SK-N-SH treated with all-trans-retinoic acid at 6 μM for 48 hours (cell line): ENCODE measurements around the gene EPHB2.

Experiments used
- ATAC-seq: fragments of 200-7000 bp; cut with Tn5 transposase; 3 replicates; pipeline ENCODE4 v1.9.1; 2020; ENCODE audit warnings: mild to moderate bottlenecking, moderate library complexity
- ARNTL ChIP-seq: fragments of 450-650 bp; formaldehyde crosslinking; IDR thresholded peaks from 2 replicates; pipeline ENCODE4 v1.5.0; 2020; ENCODE audit warnings: low read depth, mild to moderate bottlenecking, moderate library complexity, borderline replicate concordance
- BACH2 ChIP-seq: fragments of 250-450 bp; sonication (Bioruptor Pico); IDR thresholded peaks from 2 replicates; pipeline ENCODE4 v1.9.0; 2021; ENCODE audit warnings: mild to moderate bottlenecking, borderline replicate concordance
- CSDC2 ChIP-seq: fragments of 250-450 bp; sonication (Bioruptor Pico); IDR thresholded peaks from 2 replicates; pipeline ENCODE4 v1.5.0; 2020; ENCODE audit warnings: mild to moderate bottlenecking, moderate library complexity
- ESRRG ChIP-seq: fragments of 250-450 bp; sonication (Bioruptor Pico); IDR thresholded peaks from 2 replicates; pipeline ENCODE4 v1.6.1; 2021; ENCODE audit warnings: mild to moderate bottlenecking
- ISL1 ChIP-seq: fragments of 250-450 bp; sonication (Bioruptor Pico); IDR thresholded peaks from 2 replicates; pipeline ENCODE4 v2.1.2; 2022; ENCODE audit warnings: mild to moderate bottlenecking, moderate library complexity
- PPARA ChIP-seq: fragments of 250-450 bp; sonication (Bioruptor Pico); IDR thresholded peaks from 2 replicates; pipeline ENCODE4 v1.5.0; 2020; ENCODE audit warnings: mild to moderate bottlenecking, borderline replicate concordance
- RARB ChIP-seq: fragments of 250-450 bp; sonication (Bioruptor Pico); IDR thresholded peaks from 2 replicates; pipeline ENCODE4 v1.8.0; 2021; ENCODE audit warnings: mild to moderate bottlenecking, moderate library complexity
- SNAI2 ChIP-seq: fragments of 250-450 bp; sonication (Bioruptor Pico); IDR thresholded peaks from 2 replicates; pipeline ENCODE4 v1.5.0; 2020; ENCODE audit warnings: mild to moderate bottlenecking, moderate library complexity
- TCF4 ChIP-seq: fragments of 250-450 bp; sonication (Bioruptor Pico); IDR thresholded peaks from 2 replicates; pipeline ENCODE4 v1.8.0; 2021; ENCODE audit warnings: mild to moderate bottlenecking, moderate library complexity, borderline replicate concordance
- TOX ChIP-seq: fragments of 250-450 bp; sonication (Bioruptor Pico); IDR thresholded peaks from 2 replicates; pipeline ENCODE4 v1.8.0; 2021; ENCODE audit warnings: mild to moderate bottlenecking, moderate library complexity, borderline replicate concordance
- ZC3H10 ChIP-seq: fragments of 250-450 bp; sonication (Bioruptor Pico); IDR thresholded peaks from 2 replicates; pipeline ENCODE4 v1.5.1; 2021; ENCODE audit warnings: mild to moderate bottlenecking, moderate library complexity
- ZFP3 ChIP-seq: fragments of 250-450 bp; sonication (Bioruptor Pico); IDR thresholded peaks from 2 replicates; pipeline ENCODE4 v1.5.0; 2020; ENCODE audit warnings: mild to moderate bottlenecking, moderate library complexity
- ZFP30 ChIP-seq: fragments of 450-650 bp; formaldehyde crosslinking; IDR thresholded peaks from 2 replicates; pipeline ENCODE4 v1.5.0; 2022; ENCODE audit warnings: mild to moderate bottlenecking, moderate library complexity
- ZNF565 ChIP-seq: fragments of 450-650 bp; formaldehyde crosslinking; conservative IDR thresholded peaks from 2 replicates; pipeline ENCODE4 v1.5.0; 2020; ENCODE audit warnings: low read depth, mild to moderate bottlenecking, moderate library complexity
- ZNF70 ChIP-seq: fragments of 450-650 bp; formaldehyde crosslinking; IDR thresholded peaks from 2 replicates; pipeline ENCODE4 v1.5.0; 2020; ENCODE audit warnings: mild to moderate bottlenecking, moderate library complexity
- ZNF8 ChIP-seq: fragments of 450-650 bp; formaldehyde crosslinking; IDR thresholded peaks from 2 replicates; pipeline ENCODE4 v1.5.0; 2020; ENCODE audit warnings: mild to moderate bottlenecking, moderate library complexity
- TF ChIP-seq, protein P1 (sequence below): fragments of 250-450 bp; sonication (Bioruptor Pico); IDR thresholded peaks from 2 replicates; pipeline ENCODE4 v1.5.1; 2021; ENCODE audit warnings: mild to moderate bottlenecking, moderate library complexity
- TF ChIP-seq, protein P2 (sequence below): fragments of 250-450 bp; sonication (Bioruptor Pico); IDR thresholded peaks from 2 replicates; pipeline ENCODE4 v1.8.0; 2021; ENCODE audit warnings: low read depth, mild to moderate bottlenecking, moderate library complexity, borderline replicate concordance
- TF ChIP-seq, protein P3 (sequence below): fragments of 250-450 bp; sonication (Bioruptor Pico); IDR thresholded peaks from 2 replicates; pipeline ENCODE4 v1.5.0; 2020; ENCODE audit warnings: mild to moderate bottlenecking, moderate library complexity
- TF ChIP-seq, protein P4 (sequence below): fragments of 250-450 bp; sonication (Bioruptor Pico); IDR thresholded peaks from 2 replicates; pipeline ENCODE4 v1.8.0; 2020; ENCODE audit warnings: mild to moderate bottlenecking, moderate library complexity, borderline replicate concordance
- TF ChIP-seq, protein P5 (sequence below): fragments of 250-450 bp; sonication (Bioruptor Pico); IDR thresholded peaks from 2 replicates; pipeline ENCODE4 v1.5.1; 2020; ENCODE audit warnings: low read depth, mild to moderate bottlenecking, moderate library complexity

The EPHB2 gene

DNA sequence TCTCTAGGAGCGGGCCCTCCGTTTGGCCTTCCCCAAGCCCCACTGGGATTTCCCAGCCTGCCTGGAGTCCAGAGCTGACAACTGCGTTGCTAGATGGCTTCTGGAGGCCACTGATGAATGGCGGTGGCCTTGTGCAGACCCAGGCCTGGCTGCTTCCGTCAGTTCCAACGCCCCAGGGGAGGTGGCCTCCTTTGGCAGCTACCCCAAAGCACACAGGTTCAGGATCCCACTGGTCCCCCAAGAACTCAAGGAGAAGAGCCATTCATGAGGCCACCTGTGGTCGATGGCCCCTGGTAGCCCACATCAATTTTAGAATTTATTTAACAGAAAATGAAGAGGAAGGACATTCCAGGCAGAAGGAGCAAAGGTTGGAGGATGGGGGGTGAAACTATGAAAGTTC is 176.9 kb downstream of the EPHB2 start:
- TF ChIP-seq ARNTL (CRISPR knock-in tag) (no peak), ZNF8 (CRISPR knock-in tag) (no peak), ZFP3 (CRISPR knock-in tag) (no peak), ISL1 (CRISPR knock-in tag) (no peak), ZFP30 (CRISPR knock-in tag) (no peak), BACH2 (CRISPR knock-in tag) (no peak), SNAI2 (CRISPR knock-in tag) (no peak), ZNF565 (CRISPR knock-in tag) (no peak), TCF4 (CRISPR knock-in tag) (no peak), TOX (no peak)
- TF ChIP-seq, protein P1, sequence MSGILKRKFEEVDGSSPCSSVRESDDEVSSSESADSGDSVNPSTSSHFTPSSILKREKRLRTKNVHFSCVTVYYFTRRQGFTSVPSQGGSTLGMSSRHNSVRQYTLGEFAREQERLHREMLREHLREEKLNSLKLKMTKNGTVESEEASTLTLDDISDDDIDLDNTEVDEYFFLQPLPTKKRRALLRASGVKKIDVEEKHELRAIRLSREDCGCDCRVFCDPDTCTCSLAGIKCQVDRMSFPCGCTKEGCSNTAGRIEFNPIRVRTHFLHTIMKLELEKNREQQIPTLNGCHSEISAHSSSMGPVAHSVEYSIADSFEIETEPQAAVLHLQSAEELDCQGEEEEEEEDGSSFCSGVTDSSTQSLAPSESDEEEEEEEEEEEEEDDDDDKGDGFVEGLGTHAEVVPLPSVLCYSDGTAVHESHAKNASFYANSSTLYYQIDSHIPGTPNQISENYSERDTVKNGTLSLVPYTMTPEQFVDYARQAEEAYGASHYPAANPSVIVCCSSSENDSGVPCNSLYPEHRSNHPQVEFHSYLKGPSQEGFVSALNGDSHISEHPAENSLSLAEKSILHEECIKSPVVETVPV: no peak
- TF ChIP-seq, protein P2, sequence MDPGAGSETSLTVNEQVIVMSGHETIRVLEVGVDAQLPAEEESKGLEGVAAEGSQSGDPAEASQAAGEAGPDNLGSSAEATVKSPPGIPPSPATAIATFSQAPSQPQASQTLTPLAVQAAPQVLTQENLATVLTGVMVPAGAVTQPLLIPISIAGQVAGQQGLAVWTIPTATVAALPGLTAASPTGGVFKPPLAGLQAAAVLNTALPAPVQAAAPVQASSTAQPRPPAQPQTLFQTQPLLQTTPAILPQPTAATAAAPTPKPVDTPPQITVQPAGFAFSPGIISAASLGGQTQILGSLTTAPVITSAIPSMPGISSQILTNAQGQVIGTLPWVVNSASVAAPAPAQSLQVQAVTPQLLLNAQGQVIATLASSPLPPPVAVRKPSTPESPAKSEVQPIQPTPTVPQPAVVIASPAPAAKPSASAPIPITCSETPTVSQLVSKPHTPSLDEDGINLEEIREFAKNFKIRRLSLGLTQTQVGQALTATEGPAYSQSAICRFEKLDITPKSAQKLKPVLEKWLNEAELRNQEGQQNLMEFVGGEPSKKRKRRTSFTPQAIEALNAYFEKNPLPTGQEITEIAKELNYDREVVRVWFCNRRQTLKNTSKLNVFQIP (CRISPR knock-in tag): no peak
- TF ChIP-seq, protein P3, sequence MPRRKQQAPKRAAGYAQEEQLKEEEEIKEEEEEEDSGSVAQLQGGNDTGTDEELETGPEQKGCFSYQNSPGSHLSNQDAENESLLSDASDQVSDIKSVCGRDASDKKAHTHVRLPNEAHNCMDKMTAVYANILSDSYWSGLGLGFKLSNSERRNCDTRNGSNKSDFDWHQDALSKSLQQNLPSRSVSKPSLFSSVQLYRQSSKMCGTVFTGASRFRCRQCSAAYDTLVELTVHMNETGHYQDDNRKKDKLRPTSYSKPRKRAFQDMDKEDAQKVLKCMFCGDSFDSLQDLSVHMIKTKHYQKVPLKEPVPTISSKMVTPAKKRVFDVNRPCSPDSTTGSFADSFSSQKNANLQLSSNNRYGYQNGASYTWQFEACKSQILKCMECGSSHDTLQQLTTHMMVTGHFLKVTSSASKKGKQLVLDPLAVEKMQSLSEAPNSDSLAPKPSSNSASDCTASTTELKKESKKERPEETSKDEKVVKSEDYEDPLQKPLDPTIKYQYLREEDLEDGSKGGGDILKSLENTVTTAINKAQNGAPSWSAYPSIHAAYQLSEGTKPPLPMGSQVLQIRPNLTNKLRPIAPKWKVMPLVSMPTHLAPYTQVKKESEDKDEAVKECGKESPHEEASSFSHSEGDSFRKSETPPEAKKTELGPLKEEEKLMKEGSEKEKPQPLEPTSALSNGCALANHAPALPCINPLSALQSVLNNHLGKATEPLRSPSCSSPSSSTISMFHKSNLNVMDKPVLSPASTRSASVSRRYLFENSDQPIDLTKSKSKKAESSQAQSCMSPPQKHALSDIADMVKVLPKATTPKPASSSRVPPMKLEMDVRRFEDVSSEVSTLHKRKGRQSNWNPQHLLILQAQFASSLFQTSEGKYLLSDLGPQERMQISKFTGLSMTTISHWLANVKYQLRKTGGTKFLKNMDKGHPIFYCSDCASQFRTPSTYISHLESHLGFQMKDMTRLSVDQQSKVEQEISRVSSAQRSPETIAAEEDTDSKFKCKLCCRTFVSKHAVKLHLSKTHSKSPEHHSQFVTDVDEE (CRISPR knock-in tag): no peak
- TF ChIP-seq, protein P4, sequence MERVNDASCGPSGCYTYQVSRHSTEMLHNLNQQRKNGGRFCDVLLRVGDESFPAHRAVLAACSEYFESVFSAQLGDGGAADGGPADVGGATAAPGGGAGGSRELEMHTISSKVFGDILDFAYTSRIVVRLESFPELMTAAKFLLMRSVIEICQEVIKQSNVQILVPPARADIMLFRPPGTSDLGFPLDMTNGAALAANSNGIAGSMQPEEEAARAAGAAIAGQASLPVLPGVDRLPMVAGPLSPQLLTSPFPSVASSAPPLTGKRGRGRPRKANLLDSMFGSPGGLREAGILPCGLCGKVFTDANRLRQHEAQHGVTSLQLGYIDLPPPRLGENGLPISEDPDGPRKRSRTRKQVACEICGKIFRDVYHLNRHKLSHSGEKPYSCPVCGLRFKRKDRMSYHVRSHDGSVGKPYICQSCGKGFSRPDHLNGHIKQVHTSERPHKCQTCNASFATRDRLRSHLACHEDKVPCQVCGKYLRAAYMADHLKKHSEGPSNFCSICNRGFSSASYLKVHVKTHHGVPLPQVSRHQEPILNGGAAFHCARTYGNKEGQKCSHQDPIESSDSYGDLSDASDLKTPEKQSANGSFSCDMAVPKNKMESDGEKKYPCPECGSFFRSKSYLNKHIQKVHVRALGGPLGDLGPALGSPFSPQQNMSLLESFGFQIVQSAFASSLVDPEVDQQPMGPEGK (CRISPR knock-in tag): no peak
- ATAC-seq: no peak

DNA sequence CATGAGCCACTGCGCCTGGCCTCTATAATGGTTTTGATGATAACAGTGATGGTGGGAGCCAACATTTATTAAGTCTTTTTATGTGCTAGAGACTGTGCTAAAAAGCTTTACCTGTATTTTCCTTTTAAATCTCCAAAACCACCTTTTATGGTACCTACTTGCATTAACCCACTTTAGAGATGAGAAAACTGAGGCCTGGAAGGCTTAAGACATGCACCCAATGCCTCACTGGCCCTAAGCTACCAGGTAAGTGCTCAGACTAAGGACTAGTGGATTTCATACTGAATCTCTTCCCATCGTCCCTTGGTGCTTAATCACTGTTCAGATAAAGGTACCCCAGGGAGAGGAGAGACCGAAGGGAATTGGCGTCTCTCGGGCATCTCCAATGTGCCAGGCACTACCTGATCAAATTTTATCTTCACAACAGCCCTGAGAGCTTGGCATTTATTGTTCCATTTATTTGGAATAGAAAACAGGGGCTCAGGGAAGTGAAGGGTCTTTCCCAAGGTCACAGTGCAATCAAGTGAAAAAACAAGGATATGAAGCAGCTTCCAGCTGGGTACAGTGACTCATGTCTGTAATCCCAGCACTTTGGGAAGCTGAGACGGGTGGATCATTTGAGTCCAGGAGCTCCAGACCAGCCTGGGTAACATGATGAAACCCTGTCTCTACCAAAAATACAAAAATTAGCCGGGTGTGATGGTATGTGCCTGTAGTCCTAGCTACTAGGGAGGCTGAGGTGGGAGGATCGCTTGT is 177.9 kb downstream of the EPHB2 start:
- ATAC-seq: no peak; the same call in 2 of the 3 replicates
- TF ChIP-seq ZC3H10 (CRISPR knock-in tag) (no peak), ISL1 (CRISPR knock-in tag) (no peak), ARNTL (CRISPR knock-in tag) (no peak), ZNF70 (CRISPR knock-in tag) (no peak), TOX (no peak), ESRRG (no peak), PPARA (CRISPR knock-in tag) (no peak), TCF4 (CRISPR knock-in tag) (no peak), CSDC2 (no peak), ZNF565 (CRISPR knock-in tag) (no peak), RARB (CRISPR knock-in tag) (no peak), SNAI2 (CRISPR knock-in tag) (no peak)
- TF ChIP-seq, protein P5, sequence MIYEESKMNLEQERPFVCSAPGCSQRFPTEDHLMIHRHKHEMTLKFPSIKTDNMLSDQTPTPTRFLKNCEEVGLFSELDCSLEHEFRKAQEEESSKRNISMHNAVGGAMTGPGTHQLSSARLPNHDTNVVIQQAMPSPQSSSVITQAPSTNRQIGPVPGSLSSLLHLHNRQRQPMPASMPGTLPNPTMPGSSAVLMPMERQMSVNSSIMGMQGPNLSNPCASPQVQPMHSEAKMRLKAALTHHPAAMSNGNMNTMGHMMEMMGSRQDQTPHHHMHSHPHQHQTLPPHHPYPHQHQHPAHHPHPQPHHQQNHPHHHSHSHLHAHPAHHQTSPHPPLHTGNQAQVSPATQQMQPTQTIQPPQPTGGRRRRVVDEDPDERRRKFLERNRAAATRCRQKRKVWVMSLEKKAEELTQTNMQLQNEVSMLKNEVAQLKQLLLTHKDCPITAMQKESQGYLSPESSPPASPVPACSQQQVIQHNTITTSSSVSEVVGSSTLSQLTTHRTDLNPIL (CRISPR knock-in tag): no peak
- TF ChIP-seq, protein P1: no peak
- TF ChIP-seq, protein P4 (CRISPR knock-in tag): no peak
- TF ChIP-seq, protein P2 (CRISPR knock-in tag): no peak
